CD14-positive monocyte (primary cell): Measurements from ENCODE around the gene IMMP2L. TPM values are rescaled to one million over a fixed set of nuclear protein-coding genes. Genes with fewer than 3 reads are reported as not detected.

Experiments used
- DNase-seq, 3 donors: peaks; one replicate each; pipeline ENCODE4 v3.0.0-alpha.2; 2011 to 2022
- H2AFZ ChIP-seq: 2 replicates; pipeline ENCODE4 v1.6.0; 2012; ENCODE audit warnings: mild to moderate bottlenecking, low read depth, low read length, inconsistent platforms; ENCODE audit not compliant: insufficient read depth, poor library complexity, severe bottlenecking
- H3K27ac ChIP-seq, 2 donors: 1 replicate in 1 of 2; 2 replicates in 1 of 2; pipeline ENCODE4 v1.5.1; 2012 to 2013; ENCODE audit warnings: low read length in 2 of 2, control low read depth in 1 of 2, inconsistent platforms in 1 of 2, low read depth in 1 of 2, mild to moderate bottlenecking in 1 of 2
- H3K27me3 ChIP-seq, 2 donors: one replicate each; pipeline versions ENCODE4 v1.6.0 to v1.6.1; 2011 to 2013; ENCODE audit warnings: low read length in 2 of 2; ENCODE audit not compliant: control insufficient read depth in 2 of 2, insufficient read depth in 2 of 2
- H3K36me3 ChIP-seq, 2 donors: replicated peaks in 1 of 2; 1 replicate in 1 of 2; 2 replicates in 1 of 2; pipeline versions ENCODE4 v1.5.1 to v1.6.1; 2012 to 2013; ENCODE audit warnings: low read length in 2 of 2, control low read depth in 1 of 2, inconsistent platforms in 1 of 2, mild to moderate bottlenecking in 1 of 2; ENCODE audit not compliant: insufficient read depth in 2 of 2, control insufficient read depth in 1 of 2
- H3K4me1 ChIP-seq, 2 donors: 1 replicate in 1 of 2; 2 replicates in 1 of 2; pipeline versions ENCODE4 v1.5.1 to v1.6.1; 2012 to 2013; ENCODE audit warnings: low read length in 2 of 2, control low read depth in 1 of 2, inconsistent platforms in 1 of 2, mild to moderate bottlenecking in 1 of 2, moderate library complexity in 1 of 2; ENCODE audit not compliant: insufficient read depth in 2 of 2, control insufficient read depth in 1 of 2
- H3K4me2 ChIP-seq: replicated peaks from 2 replicates; pipeline ENCODE3; 2012; ENCODE audit warnings: low read length, moderate library complexity, mild to moderate bottlenecking; ENCODE audit not compliant: poor library complexity, severe bottlenecking; ENCODE audit errors: extremely low read depth
- H3K4me3 ChIP-seq, 3 experiments: fragments of 200-600 bp in 1 of 3; sonication (generic) in 1 of 3; replicated peaks in 1 of 3; 1 replicate in 2 of 3; 2 replicates in 1 of 3; pipeline ENCODE4 v1.5.1; 2011 to 2013; ENCODE audit warnings: low read length in 3 of 3, mild to moderate bottlenecking in 3 of 3, control low read depth in 2 of 3, low read depth in 2 of 3, inconsistent platforms in 1 of 3, moderate library complexity in 1 of 3
- H3K79me2 ChIP-seq: 2 replicates; pipeline ENCODE4 v1.6.0; 2012; ENCODE audit warnings: mild to moderate bottlenecking, control low read depth, inconsistent platforms, low read length, moderate library complexity; ENCODE audit not compliant: insufficient read depth
- H3K9ac ChIP-seq: 2 replicates; pipeline ENCODE4 v1.6.0; 2017; ENCODE audit warnings: low read length, mild to moderate bottlenecking; ENCODE audit not compliant: insufficient read depth, poor library complexity, severe bottlenecking
- H3K9me3 ChIP-seq, 2 donors: replicated peaks in 1 of 2; 1 replicate in 1 of 2; 2 replicates in 1 of 2; pipeline versions ENCODE4 v1.5.1 to v1.6.1; 2012 to 2013; ENCODE audit warnings: low read length in 2 of 2, control low read depth in 1 of 2; ENCODE audit not compliant: control insufficient read depth in 1 of 2, insufficient read depth in 1 of 2
- H4K20me1 ChIP-seq: 2 replicates; pipeline ENCODE4 v1.6.0; 2012; ENCODE audit warnings: mild to moderate bottlenecking, low read length, control low read depth, moderate library complexity; ENCODE audit not compliant: insufficient read depth
- H3K27ac Mint-ChIP-seq, 7 donors: one replicate each; pipeline ENCODE4 v1.8.0; 2020; ENCODE audit warnings: mild to moderate bottlenecking in 7 of 7, mixed read lengths in 7 of 7, moderate library complexity in 6 of 7, inconsistent platforms in 2 of 7
- H3K27me3 Mint-ChIP-seq, 3 donors: one replicate each; pipeline ENCODE4 v1.8.0; 2021 to 2022; ENCODE audit warnings: low read depth in 3 of 3, mild to moderate bottlenecking in 3 of 3, mixed read lengths in 3 of 3, moderate library complexity in 3 of 3, inconsistent platforms in 1 of 3
- H3K36me3 Mint-ChIP-seq, 2 donors: one replicate each; pipeline ENCODE4 v1.8.0; 2020; ENCODE audit warnings: mixed read lengths in 2 of 2, inconsistent platforms in 1 of 2, mild to moderate bottlenecking in 1 of 2
- H3K4me1 Mint-ChIP-seq: one replicate; pipeline ENCODE4 v1.8.0; 2020; ENCODE audit warnings: mild to moderate bottlenecking, mixed read lengths
- H3K4me3 Mint-ChIP-seq, 2 donors: one replicate each; pipeline ENCODE4 v1.8.0; 2020; ENCODE audit warnings: mild to moderate bottlenecking in 2 of 2, mixed read lengths in 2 of 2, moderate library complexity in 1 of 2
- H3K9me3 Mint-ChIP-seq, 7 donors: one replicate each; pipeline ENCODE4 v1.8.0; 2020 to 2022; ENCODE audit warnings: mixed read lengths in 7 of 7, mild to moderate bottlenecking in 6 of 7, moderate library complexity in 6 of 7, inconsistent platforms in 2 of 7
- WGBS: methylation state at CpG from one replicate; pipeline ENCODE4 v1.1.5; 2013; ENCODE audit warnings: missing lambda C conversion rate; ENCODE audit not compliant: insufficient coverage; 5-methylcytosine and 5-hydroxymethylcytosine counted together
- intact Hi-C, 2 donors: fragments of 100-400 bp; cut with micrococcal nuclease; formaldehyde crosslinking; loops; one replicate each; pipeline versions ENCODE4 v1.15.0 to v1.15.1; 2023
- polyA plus RNA-seq, 3 donors: library from polyadenylated mRNA; depleted of rRNA in 1 of 3; unstranded in 2 of 3; stranded (reverse) in 1 of 3; fragments of 300-500 nt in 2 of 3; fragments of >200 nt in 1 of 3; fragmentation: Illumina TruSeq in 2 of 3; gene quantifications; 1 replicate in 2 of 3; 2 replicates in 1 of 3; pipeline ENCODE4 v1.2.3, GENCODE V29; 2012 to 2021
- TF ChIP-seq, protein P1 (sequence below): fragments of 200-600 bp; IDR thresholded peaks from one replicate; pipeline ENCODE4 v1.8.0; 2022; ENCODE audit warnings: antibody characterized with exemption, mild to moderate bottlenecking

IMMP2L gene
- polyA plus RNA-seq, 3 donors = 1.9 to 6.4 (median 6.2) TPM

DNA sequence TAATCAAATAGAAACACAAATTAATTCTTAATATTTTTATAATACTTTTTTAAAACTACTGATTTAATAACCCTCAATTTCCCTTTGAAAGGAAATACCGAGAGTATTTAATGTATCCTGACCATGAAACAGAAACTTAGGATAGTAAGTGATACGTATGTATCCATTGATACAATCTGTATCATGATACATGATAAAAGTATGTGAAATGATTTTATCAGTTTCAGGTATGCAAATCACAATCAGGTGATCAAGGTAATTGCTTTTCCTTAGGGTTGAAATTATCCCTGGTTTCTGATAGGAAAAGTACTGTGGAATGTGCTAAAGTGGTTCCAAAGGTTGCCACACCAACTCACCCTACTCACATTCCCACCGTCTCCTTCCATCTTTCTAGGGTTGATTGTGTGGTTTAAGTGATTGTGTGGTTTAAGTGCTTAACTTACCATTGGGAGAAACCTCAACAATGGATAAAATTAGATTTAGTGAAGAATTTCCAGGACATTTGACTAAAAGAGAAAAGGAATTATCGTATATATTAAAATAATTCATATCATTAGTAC lies 333.0 kb downstream of the IMMP2L start:
- whole genome bisulfite sequencing = no CpG with 5 or more reads among the region's 4 CpGs
- intact Hi-C loops = no loop called here

DNA sequence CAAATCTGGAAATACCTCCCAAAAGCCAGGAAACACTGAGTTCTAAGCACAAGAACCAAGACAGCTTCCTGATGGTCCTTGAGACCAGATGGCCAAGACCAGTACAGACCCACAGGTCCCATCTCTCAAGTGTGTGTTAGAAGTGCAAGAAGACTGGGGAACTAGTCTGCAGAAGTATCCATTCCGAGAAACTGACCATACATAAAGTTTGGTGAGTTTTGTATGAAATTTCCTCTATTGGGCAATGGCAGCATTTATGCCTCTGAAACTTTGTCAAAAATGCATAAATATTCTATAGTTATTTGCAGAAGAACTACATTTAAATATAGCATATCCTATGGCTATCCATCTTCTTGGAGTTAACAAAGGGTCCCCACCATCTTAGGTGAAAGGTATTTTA lies 333.9 kb downstream of the IMMP2L start:
- Histone ChIP-seq H3K79me2 (no peaks in the 10 kb centered on the region), H3K4me1 (peaks cover 0 to 7% of the 10 kb centered on the region in 2 donors), H3K27ac (no peak overlapping the region), H4K20me1 (no peaks in the 10 kb centered on the region), H3K27me3 (no peaks in the 10 kb centered on the region), H3K9ac (no peak overlapping the region), H3K4me3 (no peak overlapping the region), H3K9me3 (no peaks in the 10 kb centered on the region), H3K36me3 (no peaks in the 10 kb centered on the region), H3K4me2 (no peak overlapping the region), H2AFZ (no peak overlapping the region)
- Mint-ChIP-seq H3K4me1 (peaks cover 7% of the 10 kb centered on the region), H3K27me3 (peaks cover 0 to 3% (median 0%) of the 10 kb centered on the region in 3 donors), H3K27ac (no peak overlapping the region), H3K4me3 (no peak overlapping the region), H3K36me3 (no peaks in the 10 kb centered on the region), H3K9me3 (no peaks in the 10 kb centered on the region)
- TF ChIP-seq, protein P1, sequence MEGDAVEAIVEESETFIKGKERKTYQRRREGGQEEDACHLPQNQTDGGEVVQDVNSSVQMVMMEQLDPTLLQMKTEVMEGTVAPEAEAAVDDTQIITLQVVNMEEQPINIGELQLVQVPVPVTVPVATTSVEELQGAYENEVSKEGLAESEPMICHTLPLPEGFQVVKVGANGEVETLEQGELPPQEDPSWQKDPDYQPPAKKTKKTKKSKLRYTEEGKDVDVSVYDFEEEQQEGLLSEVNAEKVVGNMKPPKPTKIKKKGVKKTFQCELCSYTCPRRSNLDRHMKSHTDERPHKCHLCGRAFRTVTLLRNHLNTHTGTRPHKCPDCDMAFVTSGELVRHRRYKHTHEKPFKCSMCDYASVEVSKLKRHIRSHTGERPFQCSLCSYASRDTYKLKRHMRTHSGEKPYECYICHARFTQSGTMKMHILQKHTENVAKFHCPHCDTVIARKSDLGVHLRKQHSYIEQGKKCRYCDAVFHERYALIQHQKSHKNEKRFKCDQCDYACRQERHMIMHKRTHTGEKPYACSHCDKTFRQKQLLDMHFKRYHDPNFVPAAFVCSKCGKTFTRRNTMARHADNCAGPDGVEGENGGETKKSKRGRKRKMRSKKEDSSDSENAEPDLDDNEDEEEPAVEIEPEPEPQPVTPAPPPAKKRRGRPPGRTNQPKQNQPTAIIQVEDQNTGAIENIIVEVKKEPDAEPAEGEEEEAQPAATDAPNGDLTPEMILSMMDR = no peak
- no CpG with 5 or more reads among the region's 1 CpG for WGBS
- DNase-seq = no peak
- intact Hi-C loops = no loop called here

More for the DNA sequence above, 333.0 kb downstream of the IMMP2L start:
- H3K27me3 ChIP-seq = no peaks in the 10 kb centered on the region
- Mint-ChIP-seq H3K4me3 (no peak overlapping the region), H3K27me3 (peaks cover 0 to 3% (median 0%) of the 10 kb centered on the region in 3 donors), H3K36me3 (no peaks in the 10 kb centered on the region), H3K4me1 (peaks cover 7% of the 10 kb centered on the region), H3K27ac (no peak overlapping the region), H3K9me3 (no peaks in the 10 kb centered on the region)
- no peak overlapping the region for H3K4me3 ChIP-seq
- H3K9me3 ChIP-seq = no peaks in the 10 kb centered on the region
- DNase-seq = no peak
- TF ChIP-seq, protein P1 = no peak
- peaks cover 0 to 7% of the 10 kb centered on the region in 2 donors for H3K4me1 ChIP-seq
- no peaks in the 10 kb centered on the region for H3K79me2 ChIP-seq
- H3K36me3 ChIP-seq = no peaks in the 10 kb centered on the region
- no peak overlapping the region for H2AFZ ChIP-seq
- H4K20me1 ChIP-seq = no peaks in the 10 kb centered on the region
- no peak overlapping the region for H3K27ac ChIP-seq
- no peak overlapping the region for H3K4me2 ChIP-seq
- H3K9ac ChIP-seq = no peak overlapping the region
